GM12864 (cell line): Measurements from ENCODE around the gene ABI2.

Experiments used
- DNase-seq: peaks from one replicate; pipeline ENCODE4 v3.0.0-alpha.2; 2011; ENCODE audit warnings: low read depth
- H3K4me3 ChIP-seq: 2 replicates; pipeline ENCODE4 v1.5.1; 2011; ENCODE audit warnings: mild to moderate bottlenecking, low read depth, low read length, control low read depth
- TF ChIP-seq, protein P1 (sequence below): IDR thresholded peaks from 2 replicates; pipeline ENCODE4 v1.5.1; 2011; ENCODE audit warnings: low read depth, mild to moderate bottlenecking, moderate library complexity, low read length, control low read depth, inconsistent platforms; ENCODE audit errors: missing control alignments

ABI2 gene

DNA sequence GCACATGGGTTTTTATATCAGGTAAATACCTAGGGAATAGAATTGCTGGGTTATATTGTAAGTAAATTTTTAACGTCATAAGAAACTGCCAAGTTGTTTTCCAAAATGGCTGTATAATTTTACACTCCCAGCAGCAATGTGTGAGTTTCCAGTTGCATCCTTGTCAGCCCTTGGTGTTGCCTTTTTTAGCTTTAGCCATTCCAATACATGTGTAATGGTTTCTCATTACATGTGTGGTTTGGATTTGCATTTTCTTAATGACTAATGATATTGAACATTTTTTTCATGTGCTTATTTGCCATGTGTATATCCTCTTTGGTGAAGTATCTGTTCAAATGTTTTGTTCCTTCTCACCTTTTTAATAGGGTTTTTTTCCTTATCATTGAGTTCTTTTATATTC is 70.8 kb downstream of the ABI2 start:
- H3K4me3 ChIP-seq, result no peak overlapping the region
- no peak for DNase-seq
- TF ChIP-seq, protein P1, sequence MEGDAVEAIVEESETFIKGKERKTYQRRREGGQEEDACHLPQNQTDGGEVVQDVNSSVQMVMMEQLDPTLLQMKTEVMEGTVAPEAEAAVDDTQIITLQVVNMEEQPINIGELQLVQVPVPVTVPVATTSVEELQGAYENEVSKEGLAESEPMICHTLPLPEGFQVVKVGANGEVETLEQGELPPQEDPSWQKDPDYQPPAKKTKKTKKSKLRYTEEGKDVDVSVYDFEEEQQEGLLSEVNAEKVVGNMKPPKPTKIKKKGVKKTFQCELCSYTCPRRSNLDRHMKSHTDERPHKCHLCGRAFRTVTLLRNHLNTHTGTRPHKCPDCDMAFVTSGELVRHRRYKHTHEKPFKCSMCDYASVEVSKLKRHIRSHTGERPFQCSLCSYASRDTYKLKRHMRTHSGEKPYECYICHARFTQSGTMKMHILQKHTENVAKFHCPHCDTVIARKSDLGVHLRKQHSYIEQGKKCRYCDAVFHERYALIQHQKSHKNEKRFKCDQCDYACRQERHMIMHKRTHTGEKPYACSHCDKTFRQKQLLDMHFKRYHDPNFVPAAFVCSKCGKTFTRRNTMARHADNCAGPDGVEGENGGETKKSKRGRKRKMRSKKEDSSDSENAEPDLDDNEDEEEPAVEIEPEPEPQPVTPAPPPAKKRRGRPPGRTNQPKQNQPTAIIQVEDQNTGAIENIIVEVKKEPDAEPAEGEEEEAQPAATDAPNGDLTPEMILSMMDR, result no peak

DNA sequence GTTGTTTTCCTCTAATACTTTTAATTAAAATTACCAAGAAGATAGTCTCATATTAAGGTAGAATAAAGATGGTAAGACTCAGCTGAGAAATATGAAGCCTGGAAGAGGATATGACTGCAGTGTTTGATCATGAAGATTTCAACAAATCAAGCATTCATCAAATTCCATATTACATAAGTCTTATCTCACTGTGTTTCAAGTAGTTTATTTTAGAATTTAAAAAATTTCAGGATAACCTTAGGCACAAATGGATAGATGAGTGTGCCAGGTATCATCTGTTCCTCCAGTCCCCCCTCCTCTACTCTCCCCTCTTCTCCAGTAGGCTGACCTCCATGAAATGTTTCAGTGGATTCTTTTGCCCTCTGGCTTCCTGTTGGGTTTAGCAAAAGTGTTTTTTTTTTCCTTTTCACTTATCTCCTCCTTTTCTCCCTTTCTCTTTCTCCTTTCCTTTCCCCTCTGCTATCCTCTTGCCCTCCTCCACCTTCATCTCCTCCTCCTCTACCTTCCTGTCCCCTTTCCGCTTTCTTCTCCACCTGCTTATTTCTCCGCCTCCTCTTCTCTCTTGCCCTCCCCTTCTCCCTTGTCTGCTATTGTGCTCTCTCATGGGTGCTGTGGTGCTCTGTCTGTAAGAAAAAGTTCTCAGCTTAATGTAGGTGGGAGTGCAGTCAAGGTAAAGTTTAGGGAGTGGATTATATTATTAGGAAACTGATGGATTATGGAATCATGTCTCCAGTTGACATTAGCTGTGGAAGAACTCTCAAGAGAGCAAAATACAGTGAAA is 72.8 kb downstream of the ABI2 start:
- H3K4me3 ChIP-seq, result no peak overlapping the region
- TF ChIP-seq, protein P1, result no peak
- no peak for DNase-seq

DNA sequence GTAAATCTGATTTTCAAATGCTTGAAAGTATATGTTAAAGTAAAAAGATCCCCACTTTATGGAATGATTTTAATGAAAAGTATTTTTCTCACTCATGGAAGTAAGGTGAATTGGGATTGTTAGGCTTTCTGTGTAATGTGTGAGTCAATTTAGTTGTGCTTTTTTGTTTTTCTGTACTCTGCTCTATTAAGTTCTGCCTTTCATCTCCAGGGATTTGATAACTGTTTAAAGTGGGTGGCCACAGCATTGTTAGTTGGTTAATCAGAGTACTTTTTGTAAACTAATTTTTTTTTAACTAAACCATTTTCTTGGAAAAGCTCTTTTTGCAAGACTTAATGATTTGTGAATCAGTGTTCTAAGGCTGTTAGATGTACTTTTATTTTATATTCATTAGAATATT is 76.8 kb downstream of the ABI2 start:
- no peak overlapping the region for H3K4me3 ChIP-seq
- TF ChIP-seq, protein P1, result no peak
- DNase-seq, result no peak

DNA sequence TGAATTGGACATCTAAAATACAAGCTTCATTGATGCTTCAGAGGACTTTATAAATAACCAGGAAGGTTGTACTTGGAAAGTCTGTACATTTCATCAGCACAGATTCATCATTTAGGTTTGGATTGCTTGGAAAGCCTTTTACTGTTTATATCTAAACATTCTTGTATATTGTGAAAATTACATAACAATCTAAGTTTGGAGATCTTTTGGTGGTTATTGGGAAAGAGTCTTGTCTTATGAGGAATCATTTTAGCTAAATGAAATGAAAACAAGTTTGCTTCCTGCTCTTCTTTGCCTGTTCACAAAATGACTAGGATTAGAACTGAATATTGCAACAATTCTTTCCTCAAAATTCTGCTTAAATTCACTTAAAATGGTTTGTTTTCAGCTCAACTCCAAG is 79.3 kb downstream of the ABI2 start:
- TF ChIP-seq, protein P1, result no peak
- H3K4me3 ChIP-seq, result no peak overlapping the region
- no peak for DNase-seq

- TF ChIP-seq, protein P1, result no peak
- no peak for DNase-seq
- no peak overlapping the region for H3K4me3 ChIP-seq
Measured at GRCh38 chr2:203412546-203413331, 84.5 kb downstream of the ABI2 start.

DNA sequence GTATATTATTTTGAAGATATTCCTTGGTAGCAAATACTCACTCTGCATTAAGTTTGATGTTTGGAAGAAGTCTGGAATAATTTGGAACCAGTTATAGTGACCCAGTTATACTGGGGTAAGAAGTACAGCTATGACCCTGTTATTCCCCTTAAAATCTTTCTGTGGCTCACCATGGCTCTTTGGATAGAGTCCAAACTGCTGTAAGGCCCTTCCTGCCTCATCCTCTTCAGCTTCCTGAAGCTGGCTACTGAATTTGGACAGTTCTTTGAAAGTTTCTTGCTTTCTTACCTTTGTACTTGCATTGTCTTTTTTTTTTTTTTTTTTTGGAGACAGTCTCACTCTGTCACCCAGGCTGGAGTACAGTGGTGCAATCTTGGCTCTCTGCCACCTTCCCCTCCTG is 85.6 kb downstream of the ABI2 start:
- H3K4me3 ChIP-seq, result no peak overlapping the region
- TF ChIP-seq, protein P1, result no peak
- DNase-seq, result no peak

DNA sequence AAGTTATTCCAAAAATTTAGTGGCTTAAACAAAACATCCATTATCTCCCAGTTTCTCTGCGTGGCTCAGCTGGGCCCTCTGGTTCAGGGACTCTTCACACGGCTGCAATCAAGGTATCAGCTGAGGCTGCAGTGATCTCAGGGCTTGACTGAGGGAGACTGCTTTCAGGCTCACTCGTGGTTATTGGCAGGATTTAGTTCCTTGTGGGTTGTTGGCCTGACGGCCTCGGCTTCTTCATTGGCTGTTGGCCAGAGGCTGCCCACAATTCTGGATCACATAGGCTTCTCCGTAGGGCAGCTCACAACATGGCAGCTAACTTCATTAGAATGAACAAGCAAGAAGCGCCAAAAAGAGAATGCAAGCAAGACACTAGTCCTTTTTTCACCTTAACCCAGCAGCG is 90.1 kb downstream of the ABI2 start:
- no peak overlapping the region for H3K4me3 ChIP-seq
- TF ChIP-seq, protein P1, result no peak
- no peak for DNase-seq
